CD4-positive, alpha-beta T cell treated with Interleukin-2 at 100 ng/mL for 4 hours (primary cell): Measurements from ENCODE around the gene GNB1L.

Experiments
- DNase-seq: peaks from one replicate; pipeline ENCODE4 v3.0.0-alpha.2; 2020; ENCODE audit warnings: low spot score

Gene GNB1L

GRCh38 chr22:19808873-19809478 is 45.7 kb downstream of the GNB1L start:
- no peak for DNase-seq

GRCh38 chr22:19807914-19808872 is 46.5 kb downstream of the GNB1L start:
- DNase-seq: no peak

- no peak for DNase-seq
These were observed 47.3 kb downstream of the GNB1L start for GRCh38 chr22:19807161-19807913.

- no peak for DNase-seq
These were observed 48.2 kb downstream of the GNB1L start for GRCh38 chr22:19806213-19807160.

- no peak for DNase-seq
These were observed 48.9 kb downstream of the GNB1L start for GRCh38 chr22:19805821-19806212.

GRCh38 chr22:19803736-19804267 is 50.9 kb downstream of the GNB1L start:
- no peak for DNase-seq

GRCh38 chr22:19802894-19803735 is 51.6 kb downstream of the GNB1L start:
- DNase-seq: no peak

- DNase-seq: no peak
These were observed 52.4 kb downstream of the GNB1L start for GRCh38 chr22:19802001-19802893.

- no peak for DNase-seq
These were observed 53.2 kb downstream of the GNB1L start for GRCh38 chr22:19801340-19802000.

- DNase-seq: no peak
These were observed 53.9 kb downstream of the GNB1L start for GRCh38 chr22:19800761-19801244.

- no peak for DNase-seq
These were observed 54.4 kb downstream of the GNB1L start for GRCh38 chr22:19800306-19800705.

- DNase-seq: no peak
These were observed 55.1 kb downstream of the GNB1L start for GRCh38 chr22:19799322-19800190.

GRCh38 chr22:19798891-19799293 is 55.8 kb downstream of the GNB1L start:
- DNase-seq: no peak

- DNase-seq: no peak
These were observed 56.5 kb downstream of the GNB1L start for GRCh38 chr22:19798003-19798665.

GRCh38 chr22:19797086-19798002 is 57.3 kb downstream of the GNB1L start:
- no peak for DNase-seq

- DNase-seq: no peak
These were observed 58.5 kb downstream of the GNB1L start for GRCh38 chr22:19796160-19796559.
